B cell (primary cell): ENCODE data around the gene RBM20. TPM values are rescaled to one million over a fixed set of nuclear protein-coding genes. Genes with fewer than 3 reads are reported as not detected.

ENCODE experiments used
- ATAC-seq: fragments of 200-7000 bp; cut with Tn5 transposase; one replicate; pipeline ENCODE4 v1.10.0; 2021; ENCODE audit warnings: low read depth, mild to moderate bottlenecking, moderate number of reproducible peaks, moderate library complexity
- CTCF ChIA-PET: fragments of 350-600 bp; sonication (Branson Sonifier 250); formaldehyde crosslinking; loops from one replicate; lab custom pipeline; 2021; ENCODE audit warnings: antibody characterized with exemption, inconsistent platforms; lab: Charles Lee
- POLR2A ChIA-PET: fragments of 350-600 bp; sonication (Branson Sonifier 250); formaldehyde crosslinking; loops from one replicate; lab custom pipeline; 2021; ENCODE audit warnings: antibody characterized with exemption; lab: Charles Lee
- DNase-seq: peaks from one replicate; pipeline ENCODE4 v3.0.0; 2013
- H2AFZ ChIP-seq: 2 replicates; pipeline ENCODE4 v1.6.1; 2012; ENCODE audit warnings: mild to moderate bottlenecking, low read depth, low read length; ENCODE audit not compliant: insufficient read depth, poor library complexity, severe bottlenecking
- H3K27ac ChIP-seq, 2 donors: 1 replicate in 1 of 2; 2 replicates in 1 of 2; pipeline ENCODE4 v1.5.1; 2012 to 2013; ENCODE audit warnings: low read length in 2 of 2, mild to moderate bottlenecking in 2 of 2, moderate library complexity in 1 of 2
- H3K27me3 ChIP-seq, 4 experiments: fragments of 200-600 bp in 1 of 4; sonication (generic) in 1 of 4; replicated peaks in 1 of 4; 1 replicate in 2 of 4; 2 replicates in 2 of 4; pipeline versions ENCODE4 v1.6.1 to v1.7.0; 2013 to 2016; ENCODE audit warnings: low read length in 3 of 4, mild to moderate bottlenecking in 2 of 4, mixed read lengths in 1 of 4, moderate library complexity in 1 of 4; ENCODE audit not compliant: insufficient read depth in 4 of 4, control insufficient read depth in 3 of 4; ENCODE audit errors: control extremely low read depth in 1 of 4
- H3K36me3 ChIP-seq, 2 experiments: replicated peaks in 1 of 2; 1 replicate in 1 of 2; 2 replicates in 1 of 2; pipeline versions ENCODE4 v1.6.1 to v1.7.1; 2013; ENCODE audit warnings: low read length in 1 of 2; ENCODE audit not compliant: insufficient read depth in 2 of 2, control insufficient read depth in 1 of 2; ENCODE audit errors: control extremely low read depth in 1 of 2, extremely low read depth in 1 of 2
- H3K4me1 ChIP-seq, 2 donors: fragments of 200-600 bp in 1 of 2; sonication (generic) in 1 of 2; 1 replicate in 1 of 2; 2 replicates in 1 of 2; pipeline versions ENCODE4 v1.5.1 to v1.6.1; 2013 to 2017; ENCODE audit warnings: low read length in 2 of 2; ENCODE audit not compliant: control insufficient read depth in 2 of 2, insufficient read depth in 2 of 2
- H3K4me2 ChIP-seq: replicated peaks from 2 replicates; pipeline ENCODE3; 2012; ENCODE audit warnings: mild to moderate bottlenecking, low read depth, low read length; ENCODE audit not compliant: poor library complexity, severe bottlenecking
- H3K4me3 ChIP-seq, 5 experiments: fragments of 200-600 bp in 1 of 5; sonication (generic) in 1 of 5; 1 replicate in 3 of 5; 2 replicates in 2 of 5; pipeline versions ENCODE4 v1.5.1 to v1.7.0; 2011 to 2016; ENCODE audit warnings: low read length in 4 of 5, mild to moderate bottlenecking in 4 of 5, low read depth in 2 of 5, control low read depth in 1 of 5, moderate library complexity in 1 of 5; ENCODE audit not compliant: insufficient read depth in 1 of 5; ENCODE audit errors: control extremely low read depth in 1 of 5, extremely low read depth in 1 of 5
- H3K79me2 ChIP-seq: fragments of 200-600 bp; sonication (generic); one replicate; pipeline ENCODE4 v1.6.0; 2016; ENCODE audit warnings: low read length; ENCODE audit not compliant: control insufficient read depth, insufficient read depth
- H3K9ac ChIP-seq: fragments of 200-600 bp; sonication (generic); 2 replicates; pipeline ENCODE4 v1.6.1; 2017; ENCODE audit warnings: mild to moderate bottlenecking, low read length, moderate library complexity
- H3K9me3 ChIP-seq, 3 donors: one replicate each; pipeline versions ENCODE4 v1.6.1 to v1.7.1; 2013; ENCODE audit warnings: low read length in 2 of 3; ENCODE audit not compliant: control insufficient read depth in 2 of 3, insufficient read depth in 1 of 3; ENCODE audit errors: control extremely low read depth in 1 of 3
- H4K20me1 ChIP-seq: 2 replicates; pipeline ENCODE4 v1.6.0; 2012; ENCODE audit warnings: mild to moderate bottlenecking, low read length; ENCODE audit not compliant: insufficient read depth, control insufficient read depth, poor library complexity, severe bottlenecking
- H3K27ac Mint-ChIP-seq: one replicate; pipeline ENCODE4 v1.8.0; 2021; ENCODE audit warnings: mixed read lengths
- H3K27me3 Mint-ChIP-seq: one replicate; pipeline ENCODE4 v1.8.0; 2021; ENCODE audit warnings: mixed read lengths
- H3K4me1 Mint-ChIP-seq: one replicate; pipeline ENCODE4 v1.8.0; 2021; ENCODE audit warnings: mixed read lengths
- H3K4me3 Mint-ChIP-seq: one replicate; pipeline ENCODE4 v1.8.0; 2021; ENCODE audit warnings: mixed read lengths
- H3K9me3 Mint-ChIP-seq: one replicate; pipeline ENCODE4 v1.8.0; 2022; ENCODE audit warnings: mixed read lengths; ENCODE audit not compliant: insufficient read depth
- CTCF ChIP-seq: fragments of 200-600 bp; IDR thresholded peaks from one replicate; pipeline ENCODE4 v1.8.0; 2022; ENCODE audit warnings: antibody characterized with exemption, mild to moderate bottlenecking
- EZH2 ChIP-seq: IDR thresholded peaks from 2 replicates; pipeline ENCODE4 v1.6.1; 2012; ENCODE audit warnings: borderline replicate concordance, low read depth, mild to moderate bottlenecking, moderate library complexity, low read length; ENCODE audit not compliant: insufficient read depth, poor library complexity, severe bottlenecking
- WGBS: methylation state at CpG from one replicate; pipeline ENCODE4 v1.1.5; 2013; ENCODE audit warnings: missing lambda C conversion rate; ENCODE audit not compliant: insufficient coverage; 5-methylcytosine and 5-hydroxymethylcytosine counted together
- intact Hi-C: fragments of 100-400 bp; cut with micrococcal nuclease; formaldehyde crosslinking; loops from one replicate; pipeline ENCODE4 v1.10.0; 2022
- polyA plus RNA-seq: library from polyadenylated mRNA; depleted of rRNA; stranded (reverse); fragments of >200 nt; gene quantifications from 2 replicates; pipeline ENCODE4 v1.2.3, GENCODE V29; 2012
- total RNA-seq, 2 donors: library from RNA; stranded (reverse); fragments of 120-200 nt in 1 of 2; gene quantifications; 1 replicate in 1 of 2; 2 replicates in 1 of 2; pipeline versions ENCODE4 v1.2.3 to v1.2.4, GENCODE V29; 2013 to 2022

Gene RBM20
- total and polyA plus RNA-seq, 2 donors (not counting 1 experiment from before 2014, with no cell fraction given): not detected

- Histone ChIP-seq H3K27me3 (no peaks in the 10 kb centered on the region), H2AFZ (no peak overlapping the region), H3K9me3 (peaks cover 0 to 8% (median 1%) of the 10 kb centered on the region in 3 donors), H3K4me2 (no peak overlapping the region), H3K36me3 (no peaks in the 10 kb centered on the region), H3K79me2 (no peaks in the 10 kb centered on the region), H3K9ac (no peak overlapping the region), H3K27ac (no peak overlapping the region), H3K4me1 (peaks cover 32 to 42% of the 10 kb centered on the region in 2 donors), H4K20me1 (no peaks in the 10 kb centered on the region), H3K4me3 (no peak overlapping the region)
- ChIA-PET POLR2A (no interaction called here), CTCF (no interaction called here)
- DNase-seq (no peak), ATAC-seq (no peak)
- Mint-ChIP-seq H3K27ac (no peak overlapping the region), H3K4me3 (no peak overlapping the region), H3K9me3 (no peaks in the 10 kb centered on the region), H3K27me3 (peaks cover 9% of the 10 kb centered on the region), H3K4me1 (peaks cover 36% of the 10 kb centered on the region)
- TF ChIP-seq CTCF (no peak), EZH2 (no peak)
- WGBS: 94% methylated on average over 8 of the region's 9 CpGs
- intact Hi-C loops: no loop called here
These were observed 77.4 kb downstream of the RBM20 start for GRCh38 chr10:110721406-110722038.

- no peak for TF ChIP-seq EZH2
- no peak for TF ChIP-seq CTCF
- no peaks in the 10 kb centered on the region for H4K20me1 ChIP-seq
- H2AFZ ChIP-seq: no peak overlapping the region
- peak overlapping the region in 1 of 5 experiments; percentile 7 for H3K4me3 ChIP-seq
- peak overlapping the region; percentile 79 for H3K4me3 Mint-ChIP-seq
- no peaks in the 10 kb centered on the region for H3K36me3 ChIP-seq
- H3K9me3 Mint-ChIP-seq: no peaks in the 10 kb centered on the region
- peaks cover 13% of the 10 kb centered on the region for H3K27me3 Mint-ChIP-seq
- H3K27ac Mint-ChIP-seq: peak overlapping the region; percentile 46
- WGBS: no CpG with 5 or more reads among the region's 4 CpGs
- intact Hi-C loops: no loop called here
- CTCF ChIA-PET: interaction anchor here (1.4 kb wide), 1 partner anchor 23 kb away, joined by 6 read pairs; no protein-coding TSS in a partner anchor
- ATAC-seq (peak; percentile 74), DNase-seq (peak; percentile 61)
- H3K4me1 ChIP-seq: peaks cover 24 to 34% of the 10 kb centered on the region in 2 donors
- H3K4me2 ChIP-seq: peak overlapping the region; percentile 64
- H3K9me3 ChIP-seq: peaks cover 0 to 11% (median 1%) of the 10 kb centered on the region in 3 donors
- H3K4me1 Mint-ChIP-seq: peaks cover 30% of the 10 kb centered on the region
- H3K27ac ChIP-seq: no peak overlapping the region
- H3K9ac ChIP-seq: peak overlapping the region; percentile 28
- POLR2A ChIA-PET: no interaction called here
- H3K27me3 ChIP-seq: no peaks in the 10 kb centered on the region
- no peaks in the 10 kb centered on the region for H3K79me2 ChIP-seq
These were observed 79.2 kb downstream of the RBM20 start for GRCh38 chr10:110723224-110723891.
